ENCODE data around the gene MED27. TPM values are rescaled to one million over a fixed set of nuclear protein-coding genes. Genes with fewer than 3 reads are reported as not detected.
A peak's percentile ranks its signal among the peaks of the same experiment; 100 is the strongest.

MED27 gene
- total RNA-seq, 2 donors from 2014 or later: 29.8 to 37.0 TPM

- H3K27ac Mint-ChIP-seq: peak overlapping the region; percentile 79
- no peak overlapping the region for H3K27ac ChIP-seq (ENCODE audit: low read depth, low read length)
Observed at GRCh38 chr9:132005899-132006298, 73.8 kb downstream of the MED27 start.

GRCh38 chr9:132004323-132004722, 75.3 kb downstream of the MED27 start:
- H3K4me3 Mint-ChIP-seq: no peak overlapping the region
- peaks cover 19% of the 10 kb centered on the region for H3K36me3 Mint-ChIP-seq (ENCODE audit: low read depth)
- 82 to 100% methylated on average over 3 to 5 of the region's 5 CpGs for WGBS, 2 experiments (ENCODE audit: insufficient coverage in 1 of 2, insufficient read length in 1 of 2)
- no peak for DNase-seq
- no peak overlapping the region for H3K27ac ChIP-seq (ENCODE audit: low read depth, low read length)
- TF ChIP-seq CTCF (conservative IDR thresholded peaks at IDR 0.05): no peak
- peaks cover 21% of the 10 kb centered on the region for H3K9me3 ChIP-seq (ENCODE audit: control insufficient read depth, low read length)
- peaks cover 23% of the 10 kb centered on the region for H3K4me1 ChIP-seq (ENCODE audit: control insufficient read depth, insufficient read depth, low read length)
- H3K36me3 ChIP-seq (ENCODE audit: control insufficient read depth, insufficient read depth, low read length): no peaks in the 10 kb centered on the region
- H3K4me1 Mint-ChIP-seq: peaks cover 61% of the 10 kb centered on the region
- H3K4me3 ChIP-seq (ENCODE audit: low read length): no peak overlapping the region
- no peak overlapping the region for H3K9ac ChIP-seq (ENCODE audit: extremely low read depth, low read length, poor library complexity, severe bottlenecking)
- peak overlapping the region; percentile 40 for H3K27ac Mint-ChIP-seq
- peaks cover 15% of the 10 kb centered on the region for H3K9me3 Mint-ChIP-seq
- H3K27me3 Mint-ChIP-seq (ENCODE audit: insufficient read depth): no peaks in the 10 kb centered on the region
- no peaks in the 10 kb centered on the region for H3K27me3 ChIP-seq (ENCODE audit: control insufficient read depth, insufficient read depth, low read length, poor library complexity, severe bottlenecking)

More at GRCh38 chr9:132005899-132006298, 73.8 kb downstream of the MED27 start:
- peak overlapping the region; percentile 41 for H3K4me3 Mint-ChIP-seq
- Histone ChIP-seq H3K27me3 (ENCODE audit: control insufficient read depth, insufficient read depth, low read length, poor library complexity, severe bottlenecking) (no peaks in the 10 kb centered on the region), H3K9ac (ENCODE audit: extremely low read depth, low read length, poor library complexity, severe bottlenecking) (peak overlapping the region; percentile 55), H3K36me3 (ENCODE audit: control insufficient read depth, insufficient read depth, low read length) (no peaks in the 10 kb centered on the region), H3K9me3 (ENCODE audit: control insufficient read depth, low read length) (peaks cover 14% of the 10 kb centered on the region), H3K4me3 (ENCODE audit: low read length) (peak overlapping the region; percentile 68), H3K4me1 (ENCODE audit: control insufficient read depth, insufficient read depth, low read length) (peaks cover 26% of the 10 kb centered on the region)
- H3K9me3 Mint-ChIP-seq: peaks cover 12% of the 10 kb centered on the region
- no peaks in the 10 kb centered on the region for H3K27me3 Mint-ChIP-seq (ENCODE audit: insufficient read depth)
- no peak for TF ChIP-seq CTCF (conservative IDR thresholded peaks at IDR 0.05)
- H3K36me3 Mint-ChIP-seq (ENCODE audit: low read depth): peaks cover 18% of the 10 kb centered on the region
- DNase-seq: no peak
- peaks cover 65% of the 10 kb centered on the region for H3K4me1 Mint-ChIP-seq
- 89 to 93% methylated on average over 4 to 6 of the region's 6 CpGs for WGBS, 2 experiments (ENCODE audit: insufficient coverage in 1 of 2, insufficient read length in 1 of 2)

DNA sequence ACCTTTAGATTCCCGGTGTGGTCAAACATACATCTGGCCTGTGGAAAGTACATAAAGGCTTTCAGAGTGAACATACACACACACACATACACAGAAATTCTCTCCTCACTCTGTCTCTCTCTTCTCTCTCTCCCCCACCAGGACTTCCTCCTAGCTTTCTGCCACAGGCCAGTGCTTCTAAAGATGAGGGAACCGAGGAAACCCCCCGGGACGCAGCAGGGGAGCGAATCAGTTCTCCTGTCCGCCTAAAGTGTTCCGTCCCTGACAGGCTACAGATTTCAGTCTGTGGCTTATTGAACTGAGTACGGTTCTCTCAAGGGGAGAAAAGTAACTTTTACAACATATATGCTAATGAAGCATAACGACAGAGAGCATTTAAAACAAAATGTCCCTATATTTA, 75.8 kb downstream of the MED27 start:
- TF ChIP-seq CTCF (conservative IDR thresholded peaks at IDR 0.05): no peak
- H3K4me1 ChIP-seq (ENCODE audit: control insufficient read depth, insufficient read depth, low read length): peaks cover 19% of the 10 kb centered on the region
- Mint-ChIP-seq H3K4me1 (peaks cover 56% of the 10 kb centered on the region), H3K4me3 (no peak overlapping the region), H3K27ac (peak overlapping the region; percentile 7), H3K9me3 (peaks cover 15% of the 10 kb centered on the region), H3K27me3 (ENCODE audit: insufficient read depth) (no peaks in the 10 kb centered on the region), H3K36me3 (ENCODE audit: low read depth) (peaks cover 19% of the 10 kb centered on the region)
- 85 to 93% methylated on average over 4 to 9 of the region's 9 CpGs for WGBS, 2 experiments (ENCODE audit: insufficient coverage in 1 of 2, insufficient read length in 1 of 2)
- H3K4me3 ChIP-seq (ENCODE audit: low read length): no peak overlapping the region
- no peak overlapping the region for H3K27ac ChIP-seq (ENCODE audit: low read depth, low read length)
- H3K36me3 ChIP-seq (ENCODE audit: control insufficient read depth, insufficient read depth, low read length): no peaks in the 10 kb centered on the region
- DNase-seq: no peak
- no peak overlapping the region for H3K9ac ChIP-seq (ENCODE audit: extremely low read depth, low read length, poor library complexity, severe bottlenecking)
- peaks cover 21% of the 10 kb centered on the region for H3K9me3 ChIP-seq (ENCODE audit: control insufficient read depth, low read length)
- H3K27me3 ChIP-seq (ENCODE audit: control insufficient read depth, insufficient read depth, low read length, poor library complexity, severe bottlenecking): no peaks in the 10 kb centered on the region

All from endodermal cell (in vitro differentiated cells).